ENCODE measurements around the gene DDIT3. TPM values are rescaled to one million over a fixed set of nuclear protein-coding genes. Genes with fewer than 3 reads are reported as not detected.

Gene DDIT3
- total and polyA plus RNA-seq, 2 of the 13 experiments (the other 11 are each of a cell fraction or from before 2014, with no cell fraction given), result 27.5 to 48.7 TPM

- TF ChIP-seq THAP9 (CRISPR knock-in tag; IDR thresholded peaks at IDR 0.05; ENCODE audit: borderline replicate concordance), result no peak
These were observed 45.5 kb downstream of the DDIT3 start (continued) for GRCh38 chr12:57474862-57475261.

- Histone ChIP-seq H3K9me3 (ENCODE audit: low read length) (no peaks in the 10 kb centered on the region), H3K36me3 (replicated peaks in 1 of 2; ENCODE audit: control insufficient read depth in 1 of 2, insufficient read depth in 2 of 2, low read length in 2 of 2) (no peaks in the 10 kb centered on the region), H3K4me2 (ENCODE audit: low read depth, low read length) (no peak overlapping the region), H3K27me3 (ENCODE audit: control insufficient read depth in 1 of 2, insufficient read depth in 2 of 2, low read length in 2 of 2) (peaks cover 8 to 65% of the 10 kb centered on the region in 2 experiments), H3K79me2 (ENCODE audit: insufficient read depth, low read length) (no peaks in the 10 kb centered on the region), H3K27ac (ENCODE audit: extremely low read length, insufficient read depth, low read length) (no peak overlapping the region), H3K4me1 (ENCODE audit: insufficient read depth, low read length) (peaks cover 58% of the 10 kb centered on the region), H2AFZ (ENCODE audit: low read length) (no peak overlapping the region), H3K4me3 (replicated peaks in 1 of 3; ENCODE audit: insufficient read depth in 1 of 3, low read depth in 2 of 3, low read length in 3 of 3) (no peak overlapping the region), H4K20me1 (ENCODE audit: insufficient read depth, low read length) (no peaks in the 10 kb centered on the region), H3K9ac (ENCODE audit: insufficient read depth, low read depth, low read length) (no peak overlapping the region)
- WGBS (ENCODE audit: low lambda C conversion rate), result 66% methylated on average over 8 of the region's 8 CpGs
- ATAC-seq, result no peak
- FAIRE-seq, result no peak
- intact Hi-C loops (cut with micrococcal nuclease; ENCODE audit: unreplicated experiment) (no loop called here), in situ Hi-C loops (cut with HindIII; ENCODE audit: extremely low pct_ligation_motif_present, low pct_unique_long_range_greater_than_20kb) (no loop called here)
- TF ChIP-seq KMT2A (CRISPR knock-in tag; IDR thresholded peaks at IDR 0.05) (no peak), ZNF280D (CRISPR knock-in tag; IDR thresholded peaks at IDR 0.05) (no peak), MXI1 (IDR thresholded peaks at IDR 0.05; ENCODE audit: borderline replicate concordance, low read depth, low read length) (no peak), KLF6 (CRISPR knock-in tag; IDR thresholded peaks at IDR 0.05) (no peak), ZNF382 (CRISPR knock-in tag; IDR thresholded peaks at IDR 0.05; ENCODE audit: borderline replicate concordance) (no peak)
- POLR2A ChIA-PET, result interaction anchor here (2.0 kb wide), 1 partner anchor 13 kb away, joined by 4 read pairs; the partner anchor contains the start of gene MARS1
- CTCF ChIA-PET (ENCODE audit: low intra/inter-chr PET ratio, low total read pairs), result no interaction called here
- BruUV-seq (replicated peaks), result no TSS peak
- no peak for DNase-seq (ENCODE audit: low spot score)
These were observed 45.9 kb downstream of the DDIT3 start for GRCh38 chr12:57474430-57474829.

Data from HepG2 (cell line).